Measurements from ENCODE around the gene CLDN10.
"Not testable (repeated sequence)": the region's sequence is repeated elsewhere in the genome, so short reads cannot be mapped to it uniquely, and the experiment has no call there.

The CLDN10 gene

GRCh38 chr13:95541308-95541707, 11.2 kb upstream of the CLDN10 start:
- no peak for DNase-seq

GRCh38 chr13:95541911-95542474, 10.5 kb upstream of the CLDN10 start:
- no peak for DNase-seq

GRCh38 chr13:95544293-95544692, 8.2 kb upstream of the CLDN10 start:
- DNase-seq, result no peak

- DNase-seq, result no peak
Measured at GRCh38 chr13:95546919-95547318, 5.6 kb upstream of the CLDN10 start.

- DNase-seq, result no peak
Measured at GRCh38 chr13:95547531-95548167, 4.9 kb upstream of the CLDN10 start.

GRCh38 chr13:95552208-95552538, 347 bp upstream of the CLDN10 start:
- DNase-seq, result no peak

GRCh38 chr13:95553581-95554385, 1.3 kb downstream of the CLDN10 start:
- DNase-seq, result peak in 2 of 51 donors; percentile 9 to 38

GRCh38 chr13:95557013-95557412, 4.5 kb downstream of the CLDN10 start:
- no peak for DNase-seq

GRCh38 chr13:95559100-95559499, 6.6 kb downstream of the CLDN10 start:
- DNase-seq, result no peak

GRCh38 chr13:95560387-95560786, 7.9 kb downstream of the CLDN10 start:
- no peak for DNase-seq

- no peak for DNase-seq
Measured at GRCh38 chr13:95564091-95564490, 11.6 kb downstream of the CLDN10 start.

GRCh38 chr13:95564733-95565291, 12.3 kb downstream of the CLDN10 start:
- no peak for DNase-seq

- DNase-seq, result not testable (repeated sequence)
Measured at GRCh38 chr13:95565758-95566157, 13.2 kb downstream of the CLDN10 start.

- no peak for DNase-seq
Measured at GRCh38 chr13:95568131-95568530, 15.6 kb downstream of the CLDN10 start.

GRCh38 chr13:95570016-95570415, 17.5 kb downstream of the CLDN10 start:
- no peak for DNase-seq

- DNase-seq, result no peak
Measured at GRCh38 chr13:95571941-95572340, 19.4 kb downstream of the CLDN10 start.

- DNase-seq, result no peak
Measured at GRCh38 chr13:95573221-95573620, 20.7 kb downstream of the CLDN10 start.

- no peak for DNase-seq
Measured at GRCh38 chr13:95579303-95579702, 26.8 kb downstream of the CLDN10 start.

- no peak for DNase-seq
Measured at GRCh38 chr13:95585867-95586266, 33.3 kb downstream of the CLDN10 start.

GRCh38 chr13:95588134-95588533, 35.6 kb downstream of the CLDN10 start:
- no peak for DNase-seq

- DNase-seq, result no peak
Measured at GRCh38 chr13:95588721-95589120, 36.2 kb downstream of the CLDN10 start.

- DNase-seq, result no peak
Measured at GRCh38 chr13:95593462-95593861, 40.9 kb downstream of the CLDN10 start.

GRCh38 chr13:95596701-95597100, 44.2 kb downstream of the CLDN10 start:
- no peak for DNase-seq
